A549 treated with Hydrocortisone at 1 μM for 4 hours (cell line): Measurements from ENCODE around the gene SUPT20HL2. TPM values are rescaled to one million over a fixed set of nuclear protein-coding genes. Genes with fewer than 3 reads are reported as not detected.

Source experiments
- total RNA-seq: library from RNA; stranded (reverse); fragments of 200-300 nt; extraction: Qiagen RNA extraction; gene quantifications from 5 replicates; pipeline ENCODE4 v1.2.3, GENCODE V29; 2022

SUPT20HL2 gene
- total RNA-seq: not detected in 5 replicates

DNA sequence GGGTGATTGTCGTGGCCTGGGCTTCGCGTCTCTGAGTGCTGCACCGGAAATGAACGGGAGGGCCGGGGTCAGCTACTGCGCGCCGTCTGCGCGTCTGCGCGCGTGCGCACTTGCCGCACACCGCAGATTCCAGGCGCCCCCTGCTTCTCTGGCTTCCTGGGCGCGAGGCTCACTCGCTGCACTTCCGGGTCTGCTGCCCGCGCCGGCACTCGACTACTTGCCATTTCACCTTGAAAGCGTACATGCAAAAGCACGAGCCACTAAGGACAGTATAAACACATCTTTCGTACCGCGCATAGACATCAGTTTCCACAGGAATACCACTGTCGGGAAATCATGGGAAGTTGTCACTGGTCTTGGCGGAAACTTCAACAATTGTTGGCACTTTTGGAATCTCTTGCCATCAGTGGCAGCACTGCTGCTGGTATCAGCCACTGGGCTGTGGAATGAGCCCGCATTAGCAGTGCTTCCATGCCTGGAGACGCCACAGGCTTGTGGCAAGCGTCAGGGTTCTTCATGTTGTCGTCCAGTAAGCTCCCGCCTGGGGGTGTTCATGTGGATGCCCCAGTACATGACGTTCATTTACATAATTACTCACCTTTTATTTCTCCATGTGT lies at the start of gene SUPT20HL2:
Gene SUPT20HL2, minus strand, starts transcription at position 51 of the 617 bp plus-strand sequence. CDS start 754 bp downstream, outside the sequence.

DNA sequence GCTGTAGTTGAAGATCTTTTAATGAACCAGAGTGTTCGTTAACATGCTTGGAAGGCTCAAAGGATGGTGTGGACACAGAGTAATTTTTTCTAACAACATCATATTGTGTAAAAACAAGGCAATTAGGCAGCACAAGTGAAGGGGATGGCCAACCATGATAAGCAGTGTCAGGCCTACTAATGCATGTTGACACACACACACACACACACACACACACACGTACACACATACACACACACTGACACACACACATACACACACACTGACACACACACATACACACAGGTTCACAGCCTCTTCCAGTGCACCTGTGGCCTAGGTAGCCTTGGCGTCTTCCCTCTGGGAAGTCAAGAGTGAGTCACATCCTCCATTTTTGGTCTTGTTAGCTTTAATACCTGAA lies 46.4 kb upstream of the SUPT20HL2 start, which contains the start of gene SUPT20HL1:
Gene SUPT20HL1, plus strand, starts transcription at position 368 of the 400 bp plus-strand sequence. CDS start 2,122 bp downstream, outside the sequence.

Other genes with a start within 250 kb of the SUPT20HL2 start
- gene ZFX, start 164.3 kb downstream of the SUPT20HL2 start, total RNA-seq: 7.1 to 10.6 TPM (median 8.7 TPM) in 5 replicates
- not detected in 5 replicates for gene SUPT20HL1, start 46.6 kb upstream of the SUPT20HL2 start, total RNA-seq
- gene PDK3, start 151.2 kb upstream of the SUPT20HL2 start, total RNA-seq: 4.9 to 5.3 TPM (median 5.1 TPM) in 5 replicates